Measurements from ENCODE around the gene MOSPD2. TPM values are rescaled to one million over a fixed set of nuclear protein-coding genes. Genes with fewer than 3 reads are reported as not detected.

MOSPD2 gene
- total and polyA plus RNA-seq, 5 experiments from 2014 or later: 5.4 to 13.9 (median 7.9) TPM

- Mint-ChIP-seq H3K27ac (peak overlapping the region in 1 of 10 donors; percentile 27), H3K4me3 (no peak overlapping the region), H3K9me3 (no peaks in the 10 kb centered on the region), H3K36me3 (peaks cover 3 to 45% (median 4%) of the 10 kb centered on the region in 3 donors), H3K27me3 (no peaks in the 10 kb centered on the region), H3K4me1 (no peaks in the 10 kb centered on the region)
- DNase-seq (no peak), ATAC-seq (no peak)
- POLR2A ChIA-PET: no interaction called here
These were observed 46.2 kb downstream of the MOSPD2 start for GRCh38 chrX:14919407-14919806.

- no peak overlapping the region for H3K4me3 Mint-ChIP-seq
- H3K27ac Mint-ChIP-seq: no peak overlapping the region
These were observed 47.0 kb downstream of the MOSPD2 start for GRCh38 chrX:14920196-14920595.

GRCh38 chrX:14922437-14922836, 49.2 kb downstream of the MOSPD2 start:
- no peak overlapping the region for H3K4me3 Mint-ChIP-seq
- POLR2A ChIA-PET: no interaction called here
- H3K4me1 Mint-ChIP-seq: no peaks in the 10 kb centered on the region
- H3K27me3 Mint-ChIP-seq: no peaks in the 10 kb centered on the region
- no peak for DNase-seq
- peak overlapping the region in 1 of 10 donors; percentile 44 for H3K27ac Mint-ChIP-seq
- no peak for ATAC-seq
- H3K36me3 Mint-ChIP-seq: peaks cover 0 to 22% (median 3%) of the 10 kb centered on the region in 3 donors
- no peaks in the 10 kb centered on the region for H3K9me3 Mint-ChIP-seq

More at GRCh38 chrX:14920196-14920595, 47.0 kb downstream of the MOSPD2 start:
- no peak for DNase-seq
- Mint-ChIP-seq H3K27me3 (no peaks in the 10 kb centered on the region), H3K4me1 (no peaks in the 10 kb centered on the region), H3K9me3 (no peaks in the 10 kb centered on the region), H3K36me3 (peaks cover 3 to 42% (median 4%) of the 10 kb centered on the region in 3 donors)
- ATAC-seq: no peak
- POLR2A ChIA-PET: no interaction called here

- POLR2A ChIA-PET: no interaction called here
- Mint-ChIP-seq H3K9me3 (no peaks in the 10 kb centered on the region), H3K27me3 (no peaks in the 10 kb centered on the region), H3K4me1 (no peaks in the 10 kb centered on the region), H3K27ac (no peak overlapping the region), H3K36me3 (peaks cover 0 to 10% (median 0%) of the 10 kb centered on the region in 3 donors), H3K4me3 (no peak overlapping the region)
- DNase-seq: no peak
- ATAC-seq: no peak
These were observed 50.5 kb downstream of the MOSPD2 start for GRCh38 chrX:14923761-14924160.

GRCh38 chrX:14926471-14926870, 53.2 kb downstream of the MOSPD2 start:
- Mint-ChIP-seq H3K4me1 (no peaks in the 10 kb centered on the region), H3K27me3 (peaks cover 0 to 2% (median 0%) of the 10 kb centered on the region in 5 donors), H3K36me3 (no peaks in the 10 kb centered on the region), H3K9me3 (no peaks in the 10 kb centered on the region), H3K4me3 (no peak overlapping the region), H3K27ac (no peak overlapping the region)
- ATAC-seq: no peak
- POLR2A ChIA-PET: no interaction called here
- DNase-seq: no peak

GRCh38 chrX:14927401-14927800, 54.2 kb downstream of the MOSPD2 start:
- POLR2A ChIA-PET: no interaction called here
- no peak overlapping the region for H3K4me3 Mint-ChIP-seq
- H3K27ac Mint-ChIP-seq: no peak overlapping the region
- DNase-seq: no peak
- no peaks in the 10 kb centered on the region for H3K4me1 Mint-ChIP-seq
- H3K9me3 Mint-ChIP-seq: no peaks in the 10 kb centered on the region
- H3K36me3 Mint-ChIP-seq: no peaks in the 10 kb centered on the region
- peaks cover 0 to 2% (median 0%) of the 10 kb centered on the region in 5 donors for H3K27me3 Mint-ChIP-seq
- ATAC-seq: no peak

GRCh38 chrX:14930663-14931062, 57.4 kb downstream of the MOSPD2 start:
- no peaks in the 10 kb centered on the region for H3K36me3 Mint-ChIP-seq
- ATAC-seq: no peak
- no peaks in the 10 kb centered on the region for H3K4me1 Mint-ChIP-seq
- H3K27ac Mint-ChIP-seq: no peak overlapping the region
- POLR2A ChIA-PET: no interaction called here
- H3K4me3 Mint-ChIP-seq: no peak overlapping the region
- DNase-seq: no peak
- no peaks in the 10 kb centered on the region for H3K9me3 Mint-ChIP-seq
- H3K27me3 Mint-ChIP-seq: peaks cover 0 to 2% (median 0%) of the 10 kb centered on the region in 5 donors

GRCh38 chrX:14932136-14932535, 58.9 kb downstream of the MOSPD2 start:
- H3K36me3 Mint-ChIP-seq: no peaks in the 10 kb centered on the region
- DNase-seq: no peak
- H3K27ac Mint-ChIP-seq: no peak overlapping the region
- H3K4me3 Mint-ChIP-seq: no peak overlapping the region
- peaks cover 0 to 8% (median 0%) of the 10 kb centered on the region in 5 donors for H3K27me3 Mint-ChIP-seq
- H3K9me3 Mint-ChIP-seq: no peaks in the 10 kb centered on the region
- POLR2A ChIA-PET: no interaction called here
- no peak for ATAC-seq
- no peaks in the 10 kb centered on the region for H3K4me1 Mint-ChIP-seq

- Mint-ChIP-seq H3K9me3 (no peaks in the 10 kb centered on the region), H3K27ac (no peak overlapping the region), H3K4me1 (no peaks in the 10 kb centered on the region), H3K27me3 (peaks cover 0 to 8% (median 0%) of the 10 kb centered on the region in 5 donors), H3K36me3 (no peaks in the 10 kb centered on the region), H3K4me3 (no peak overlapping the region)
- POLR2A ChIA-PET: no interaction called here
- no peak for ATAC-seq
- DNase-seq: no peak
These were observed 61.2 kb downstream of the MOSPD2 start for GRCh38 chrX:14934423-14934822.

- H3K4me1 Mint-ChIP-seq: no peaks in the 10 kb centered on the region
- no peaks in the 10 kb centered on the region for H3K36me3 Mint-ChIP-seq
- ATAC-seq (no peak), DNase-seq (no peak)
- no peak overlapping the region for H3K4me3 Mint-ChIP-seq
- H3K27me3 Mint-ChIP-seq: peaks cover 0 to 8% (median 0%) of the 10 kb centered on the region in 5 donors
- H3K9me3 Mint-ChIP-seq: no peaks in the 10 kb centered on the region
- no peak overlapping the region for H3K27ac Mint-ChIP-seq
- POLR2A ChIA-PET: no interaction called here
These were observed 63.3 kb downstream of the MOSPD2 start for GRCh38 chrX:14936561-14936960.

- ATAC-seq: no peak
- no peak for DNase-seq
- H3K36me3 Mint-ChIP-seq: no peaks in the 10 kb centered on the region
- no peak overlapping the region for H3K27ac Mint-ChIP-seq
- no peak overlapping the region for H3K4me3 Mint-ChIP-seq
- peaks cover 0 to 8% (median 0%) of the 10 kb centered on the region in 5 donors for H3K27me3 Mint-ChIP-seq
- H3K9me3 Mint-ChIP-seq: no peaks in the 10 kb centered on the region
- POLR2A ChIA-PET: no interaction called here
- no peaks in the 10 kb centered on the region for H3K4me1 Mint-ChIP-seq
These were observed 66.4 kb downstream of the MOSPD2 start for GRCh38 chrX:14939644-14940043.

GRCh38 chrX:14941301-14941700, 68.1 kb downstream of the MOSPD2 start:
- Mint-ChIP-seq H3K36me3 (no peaks in the 10 kb centered on the region), H3K4me3 (no peak overlapping the region), H3K9me3 (no peaks in the 10 kb centered on the region), H3K4me1 (no peaks in the 10 kb centered on the region), H3K27me3 (peaks cover 0 to 8% (median 0%) of the 10 kb centered on the region in 5 donors), H3K27ac (no peak overlapping the region)
- DNase-seq (no peak), ATAC-seq (no peak)
- POLR2A ChIA-PET: no interaction called here

- Mint-ChIP-seq H3K4me3 (no peak overlapping the region), H3K27me3 (no peaks in the 10 kb centered on the region), H3K36me3 (no peaks in the 10 kb centered on the region), H3K9me3 (no peaks in the 10 kb centered on the region), H3K27ac (no peak overlapping the region), H3K4me1 (no peaks in the 10 kb centered on the region)
- POLR2A ChIA-PET: no interaction called here
- no peak for DNase-seq
- ATAC-seq: no peak
These were observed 69.1 kb downstream of the MOSPD2 start for GRCh38 chrX:14942341-14942740.

- Mint-ChIP-seq H3K27me3 (no peaks in the 10 kb centered on the region), H3K27ac (no peak overlapping the region), H3K4me1 (no peaks in the 10 kb centered on the region), H3K9me3 (no peaks in the 10 kb centered on the region), H3K36me3 (no peaks in the 10 kb centered on the region), H3K4me3 (no peak overlapping the region)
- no peak for DNase-seq
- POLR2A ChIA-PET: no interaction called here
- ATAC-seq: no peak
These were observed 70.7 kb downstream of the MOSPD2 start for GRCh38 chrX:14943962-14944361.
